HG02870 (cell line): ENCODE data around the gene TOMT.
"Not testable (repeated sequence)": the region's sequence is repeated elsewhere in the genome, so short reads cannot be mapped to it uniquely, and the experiment has no call there.

Experiments
- ATAC-seq: cut with Tn5 transposase; IDR thresholded peaks from one replicate; pipeline ENCODE4 v1.9.1; 2021; ENCODE audit warnings: mild to moderate bottlenecking, moderate library complexity; ENCODE audit not compliant: unreplicated experiment

TOMT gene

GRCh38 chr11:72123117-72123653 is 17.5 kb downstream of the TOMT start:
- no peak for ATAC-seq

GRCh38 chr11:72124046-72124445 is 18.3 kb downstream of the TOMT start:
- ATAC-seq: no peak

GRCh38 chr11:72125956-72126355 is 20.2 kb downstream of the TOMT start:
- ATAC-seq: no peak

- ATAC-seq: no peak
These were observed 22.2 kb downstream of the TOMT start for GRCh38 chr11:72127923-72128322.

GRCh38 chr11:72129381-72129780 is 23.7 kb downstream of the TOMT start:
- ATAC-seq: no peak

GRCh38 chr11:72132646-72133045 is 26.9 kb downstream of the TOMT start:
- no peak for ATAC-seq

GRCh38 chr11:72135473-72135872 is 29.7 kb downstream of the TOMT start, which contains the start of gene FOLR3:
Gene FOLR3 (plus strand): TSS chr11:72135725. CDS start chr11:72135953, 228 bp downstream.
- ATAC-seq: not testable (repeated sequence)

- ATAC-seq: no peak
These were observed 30.4 kb downstream of the TOMT start for GRCh38 chr11:72135891-72136683.

GRCh38 chr11:72136684-72137262 is 31.0 kb downstream of the TOMT start:
- no peak for ATAC-seq

- no peak for ATAC-seq
These were observed 33.2 kb downstream of the TOMT start for GRCh38 chr11:72138821-72139390.

GRCh38 chr11:72139500-72139899 is 33.8 kb downstream of the TOMT start:
- ATAC-seq: no peak

GRCh38 chr11:72140661-72141060 is 34.9 kb downstream of the TOMT start:
- ATAC-seq: no peak

GRCh38 chr11:72141066-72141465 is 35.3 kb downstream of the TOMT start:
- ATAC-seq: no peak

GRCh38 chr11:72142086-72142485 is 36.4 kb downstream of the TOMT start:
- ATAC-seq: not testable (repeated sequence)

- ATAC-seq: not testable (repeated sequence)
These were observed 36.8 kb downstream of the TOMT start for GRCh38 chr11:72142543-72142942.

- ATAC-seq: no peak
These were observed 39.3 kb downstream of the TOMT start for GRCh38 chr11:72144807-72145565.

- no peak for ATAC-seq
These were observed 40.9 kb downstream of the TOMT start for GRCh38 chr11:72146625-72147024.

- no peak for ATAC-seq
These were observed 45.2 kb downstream of the TOMT start for GRCh38 chr11:72150882-72151281.

GRCh38 chr11:72153874-72154273 is 48.1 kb downstream of the TOMT start:
- ATAC-seq: not testable (repeated sequence)

- ATAC-seq: no peak
These were observed 49.1 kb downstream of the TOMT start for GRCh38 chr11:72154816-72155215.

- no peak for ATAC-seq
These were observed 50.0 kb downstream of the TOMT start for GRCh38 chr11:72155751-72156150.
